Stomach (tissue), 9 donors: ENCODE results near the gene TECPR1. TPM values are rescaled to one million over a fixed set of nuclear protein-coding genes. Genes with fewer than 3 reads are reported as not detected.

ENCODE experiments used
- DNase-seq, 2 donors: peaks; one replicate each; pipeline versions ENCODE4 v3.0.0 to v3.0.0-alpha.2; 2013 to 2019
- H3K27ac ChIP-seq, 5 donors: fragments of 200-600 bp in 4 of 5; sonication (generic) in 4 of 5; one replicate each; pipeline ENCODE4 v1.5.1; 2013 to 2019; ENCODE audit warnings: mild to moderate bottlenecking in 1 of 5, moderate library complexity in 1 of 5
- H3K27me3 ChIP-seq, 3 donors: fragments of 200-600 bp; sonication (generic); one replicate each; pipeline ENCODE4 v1.5.1; 2017 to 2019; ENCODE audit warnings: mixed run types in 1 of 3
- H3K36me3 ChIP-seq, 4 donors: fragments of 200-600 bp; sonication (generic); 1 replicate in 3 of 4; 2 replicates in 1 of 4; pipeline ENCODE4 v1.5.1; 2016 to 2019
- H3K4me1 ChIP-seq, 4 donors: fragments of 200-600 bp; sonication (generic); one replicate each; pipeline ENCODE4 v1.5.1; 2016 to 2019
- H3K4me3 ChIP-seq, 4 donors: fragments of 200-600 bp; sonication (generic) in 3 of 4; one replicate each; pipeline ENCODE4 v1.5.1; 2016 to 2019; ENCODE audit warnings: mild to moderate bottlenecking in 1 of 4
- H3K9me3 ChIP-seq, 4 donors: fragments of 200-600 bp; sonication (generic); one replicate each; pipeline ENCODE4 v1.5.1; 2016 to 2019
- CTCF ChIP-seq, 7 experiments: fragments of 450-650 bp in 4 of 7; fragments of 200-600 bp in 3 of 7; sonication (generic) in 3 of 7; IDR thresholded peaks; one replicate each; pipeline ENCODE4 v1.5.1; 2016 to 2019; ENCODE audit warnings: antibody characterized with exemption in 7 of 7, control low read depth in 2 of 7, mild to moderate bottlenecking in 1 of 7
- EP300 ChIP-seq: sonication (generic); formaldehyde crosslinking; IDR thresholded peaks from one replicate; pipeline ENCODE4 v1.6.1; 2017; ENCODE audit warnings: antibody characterized with exemption
- POLR2A ChIP-seq, 4 donors: fragments of 450-650 bp; IDR thresholded peaks; one replicate each; pipeline ENCODE4 v1.6.1; 2016; ENCODE audit warnings: antibody characterized with exemption in 4 of 4, control low read depth in 2 of 4, mild to moderate bottlenecking in 1 of 4, moderate library complexity in 1 of 4
- POLR2AphosphoS5 ChIP-seq, 3 donors: sonication (generic); formaldehyde crosslinking; IDR thresholded peaks; one replicate each; pipeline ENCODE4 v1.6.1; 2016; ENCODE audit warnings: antibody characterized with exemption in 3 of 3
- whole genome bisulfite sequencing, 5 donors: extraction: QIAGEN DNeasy Blood & Tissue Kit in 3 of 5; methylation state at CpG; one replicate each; pipeline versions ENCODE4 v1.1.5 to v1.1.7; 2013 to 2018; 5-methylcytosine and 5-hydroxymethylcytosine counted together
- intact Hi-C: fragments of 100-400 bp; cut with DNase I; formaldehyde crosslinking; loops from one replicate; pipeline ENCODE4 v1.15.1; 2023; ENCODE audit warnings: low total_unique reads
- polyA plus RNA-seq, 3 donors: library from polyadenylated mRNA; stranded (reverse); fragments of 200-250 nt; gene quantifications; one replicate each; pipeline ENCODE4 v1.2.3, GENCODE V29; 2013
- total RNA-seq, 5 donors: library from RNA; depleted of rRNA; stranded (reverse); fragments of >200 nt; gene quantifications; one replicate each; pipeline versions ENCODE4 v1.1.0 to v1.2.3, GENCODE V29; 2014 to 2016
- donor health status: healthy with polysubstance abuse.
- donor health status: Bipolar disorder and iron deficiency.
- donor health status: healthy.

TECPR1 gene
- total and polyA plus RNA-seq, 8 donors, result 8.8 to 70.7 (median 28.8) TPM

DNA sequence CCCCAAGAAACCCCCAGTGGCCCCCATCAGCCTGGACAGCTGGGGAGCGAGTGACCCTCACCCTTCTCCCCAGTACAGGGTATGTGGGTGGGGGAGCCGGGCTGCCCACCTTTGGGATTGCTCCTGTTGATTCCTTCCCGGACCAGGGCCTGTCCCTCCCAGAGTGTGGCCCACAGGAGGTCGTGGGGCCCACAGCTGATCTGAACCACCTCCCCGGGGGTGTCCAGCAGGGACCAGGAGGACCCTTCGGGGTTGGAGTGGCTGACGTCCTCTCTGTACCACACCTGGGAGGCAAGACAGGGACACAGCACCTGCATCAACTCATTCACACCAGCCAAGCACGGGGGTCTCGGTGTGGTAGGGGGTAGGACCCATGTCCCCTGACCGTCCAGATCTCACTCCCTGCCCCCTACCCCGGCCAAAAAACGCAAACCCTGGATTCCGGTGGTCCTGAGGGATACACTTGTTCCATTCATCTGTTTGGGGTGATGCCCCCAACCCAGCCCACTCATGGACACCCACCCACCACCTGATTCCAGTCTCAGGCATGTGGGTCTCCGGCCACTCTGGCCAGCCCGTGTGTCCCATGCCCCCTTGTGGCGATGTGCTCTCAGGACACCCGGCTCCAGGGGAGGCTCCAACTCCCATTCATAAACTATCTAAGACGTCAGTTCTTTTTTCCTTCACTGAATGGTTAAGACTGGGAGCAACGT, 10.9 kb downstream of the TECPR1 start:
- TF ChIP-seq EP300, result no peak
- TF ChIP-seq POLR2A (IDR thresholded peaks at IDR 0.05), result no peak
- peak in 1 of 3 donors; percentile 13 for TF ChIP-seq POLR2AphosphoS5 (IDR thresholded peaks at IDR 0.05)
- peak in 5 of 7 experiments; percentile 47 to 76 (median 71) for TF ChIP-seq CTCF (IDR thresholded peaks at IDR 0.05)

DNA sequence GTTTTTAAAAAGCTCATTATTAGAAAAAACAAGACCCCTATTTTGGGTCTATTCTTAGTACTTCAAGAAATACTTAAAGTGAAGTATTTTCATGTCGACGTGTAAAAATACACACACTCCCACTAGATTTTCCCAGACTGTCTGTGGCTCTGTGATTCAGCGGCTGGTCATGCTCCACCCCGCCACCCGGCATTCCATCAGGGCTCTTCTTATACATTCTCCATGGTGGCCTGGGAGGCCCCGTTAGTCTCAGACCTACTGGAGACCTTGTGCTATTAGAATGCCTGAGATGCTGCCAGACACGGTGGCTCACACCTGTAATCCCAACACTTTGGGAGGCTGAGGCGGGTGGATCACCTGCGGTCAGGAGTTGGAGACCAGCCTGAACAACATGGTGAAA, 13.1 kb downstream of the TECPR1 start:
- TF ChIP-seq POLR2AphosphoS5 (IDR thresholded peaks at IDR 0.05) (no peak), EP300 (no peak)
- intact Hi-C loops, result no loop called here
- H3K9me3 ChIP-seq, result no peaks in the 10 kb centered on the region
- no peaks in the 10 kb centered on the region for H3K27me3 ChIP-seq
- no peak overlapping the region for H3K4me3 ChIP-seq
- peaks cover 20 to 90% (median 77%) of the 10 kb centered on the region in 4 donors for H3K36me3 ChIP-seq
- WGBS, 5 donors, result 89 to 96% (median 96%) methylated on average over 9 of the region's 9 CpGs
- no peaks in the 10 kb centered on the region for H3K4me1 ChIP-seq
- DNase-seq, result no peak
- no peak overlapping the region for H3K27ac ChIP-seq

More for the DNA sequence above, 10.9 kb downstream of the TECPR1 start:
- no peaks in the 10 kb centered on the region for H3K9me3 ChIP-seq
- H3K4me1 ChIP-seq, result peaks cover 0 to 14% (median 0%) of the 10 kb centered on the region in 4 donors
- no peak overlapping the region for H3K4me3 ChIP-seq
- H3K27ac ChIP-seq, result peak overlapping the region in 1 of 5 donors; percentile 23
- peak; percentile 72 for DNase-seq
- H3K27me3 ChIP-seq, result no peaks in the 10 kb centered on the region
- H3K36me3 ChIP-seq, result peaks cover 24 to 91% (median 82%) of the 10 kb centered on the region in 4 donors
- intact Hi-C loops, result no loop called here
- 57 to 66% (median 64%) methylated on average over 13 to 19 of the region's 19 CpGs for WGBS, 5 donors

DNA sequence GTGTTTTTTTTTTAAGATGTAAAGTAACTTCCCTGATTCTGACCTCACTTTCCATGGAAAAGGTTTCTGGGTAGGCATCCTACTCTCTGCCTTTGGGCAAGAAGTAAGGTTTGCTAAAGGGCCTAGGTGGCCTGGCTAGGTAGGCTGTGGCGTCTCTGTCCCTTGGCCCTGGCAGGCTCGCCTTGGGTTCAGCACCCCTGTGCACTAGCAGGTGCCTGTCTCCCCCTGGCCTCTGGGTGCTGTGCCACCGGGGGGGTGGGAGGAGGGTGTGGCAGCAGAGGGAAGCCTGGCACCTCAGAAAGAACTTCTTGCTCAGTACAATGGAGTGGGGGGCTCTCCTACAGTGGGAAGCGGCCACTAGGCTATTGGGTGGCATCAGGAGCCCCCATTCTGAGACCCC, 14.0 kb downstream of the TECPR1 start:
- Histone ChIP-seq H3K4me3 (no peak overlapping the region), H3K27ac (no peak overlapping the region), H3K36me3 (peaks cover 13 to 90% (median 77%) of the 10 kb centered on the region in 4 donors), H3K4me1 (no peaks in the 10 kb centered on the region), H3K9me3 (no peaks in the 10 kb centered on the region), H3K27me3 (no peaks in the 10 kb centered on the region)
- TF ChIP-seq POLR2A (IDR thresholded peaks at IDR 0.05) (no peak), CTCF (IDR thresholded peaks at IDR 0.05) (no peak), EP300 (no peak), POLR2AphosphoS5 (IDR thresholded peaks at IDR 0.05) (no peak)
- intact Hi-C loops, result no loop called here
- WGBS, 5 donors, result 89 to 100% (median 96%) methylated on average over 2 to 4 of the region's 4 CpGs
- DNase-seq, result no peak

GRCh38 chr7:98236355-98237185, 15.5 kb downstream of the TECPR1 start:
- Histone ChIP-seq H3K4me3 (no peak overlapping the region), H3K9me3 (no peaks in the 10 kb centered on the region), H3K36me3 (peaks cover 9 to 98% (median 84%) of the 10 kb centered on the region in 4 donors), H3K27me3 (no peaks in the 10 kb centered on the region), H3K27ac (no peak overlapping the region), H3K4me1 (no peaks in the 10 kb centered on the region)
- WGBS, 5 donors, result 89 to 94% (median 93%) methylated on average over 21 to 25 of the region's 25 CpGs
- no peak for DNase-seq
- intact Hi-C loops, result no loop called here
- no peak for TF ChIP-seq POLR2A (IDR thresholded peaks at IDR 0.05)
- TF ChIP-seq EP300, result no peak
- no peak for TF ChIP-seq POLR2AphosphoS5 (IDR thresholded peaks at IDR 0.05)
- TF ChIP-seq CTCF (IDR thresholded peaks at IDR 0.05), result no peak
